GM21390 (cell line): ENCODE results near the gene EVC2.

ENCODE experiments used
- ATAC-seq: cut with Tn5 transposase; IDR thresholded peaks from one replicate; pipeline ENCODE4 v1.9.1; 2021; ENCODE audit not compliant: unreplicated experiment

Gene EVC2

GRCh38 chr4:5708449-5709206, at the start of gene EVC2:
TSS of gene EVC2 (minus strand) at chr4:5708559. CDS start at chr4:5708513, 46 bp downstream.
- no peak for ATAC-seq

- no peak for ATAC-seq
Observed at GRCh38 chr4:5757954-5758353, 49.6 kb upstream of the EVC2 start.

GRCh38 chr4:5757536-5757935, 49.2 kb upstream of the EVC2 start:
- no peak for ATAC-seq

GRCh38 chr4:5757091-5757490, 48.7 kb upstream of the EVC2 start:
- no peak for ATAC-seq

- no peak for ATAC-seq
Observed at GRCh38 chr4:5756271-5756670, 47.9 kb upstream of the EVC2 start.

GRCh38 chr4:5755679-5756078, 47.3 kb upstream of the EVC2 start:
- ATAC-seq: no peak

- ATAC-seq: no peak
Observed at GRCh38 chr4:5755161-5755560, 46.8 kb upstream of the EVC2 start.

GRCh38 chr4:5754529-5754881, 46.1 kb upstream of the EVC2 start:
- no peak for ATAC-seq

GRCh38 chr4:5753766-5754528, 45.6 kb upstream of the EVC2 start:
- ATAC-seq: no peak

GRCh38 chr4:5753366-5753765, 45.0 kb upstream of the EVC2 start:
- ATAC-seq: no peak

- no peak for ATAC-seq
Observed at GRCh38 chr4:5752376-5753184, 44.2 kb upstream of the EVC2 start.

- ATAC-seq: no peak
Observed at GRCh38 chr4:5751666-5752375, 43.5 kb upstream of the EVC2 start.

- ATAC-seq: no peak
Observed at GRCh38 chr4:5750946-5751665, 42.7 kb upstream of the EVC2 start.

- no peak for ATAC-seq
Observed at GRCh38 chr4:5750052-5750945, 41.9 kb upstream of the EVC2 start.

GRCh38 chr4:5749568-5749967, 41.2 kb upstream of the EVC2 start:
- no peak for ATAC-seq

GRCh38 chr4:5747738-5748375, 39.5 kb upstream of the EVC2 start:
- no peak for ATAC-seq

- ATAC-seq: no peak
Observed at GRCh38 chr4:5746829-5747737, 38.7 kb upstream of the EVC2 start.

GRCh38 chr4:5746250-5746649, 37.9 kb upstream of the EVC2 start:
- no peak for ATAC-seq
